GM18505 (cell line): ENCODE measurements around the gene MORN2.

Experiments used
- ATAC-seq: cut with Tn5 transposase; IDR thresholded peaks from one replicate; pipeline ENCODE4 v1.9.1; 2021; ENCODE audit not compliant: unreplicated experiment
- POLR2A ChIP-seq: IDR thresholded peaks from 4 replicates; pipeline ENCODE4 v1.6.1; 2011; ENCODE audit warnings: borderline replicate concordance; ENCODE audit not compliant: insufficient read depth, insufficient read length; ENCODE audit errors: extremely low read depth

Gene MORN2

GRCh38 chr2:38909872-38910271 lies 34.1 kb downstream of the MORN2 start:
- TF ChIP-seq POLR2A = no peak
- no peak for ATAC-seq

- ATAC-seq = no peak
- no peak for TF ChIP-seq POLR2A
Observed at GRCh38 chr2:38911191-38911590, 35.4 kb downstream of the MORN2 start.

- TF ChIP-seq POLR2A = no peak
- no peak for ATAC-seq
Observed at GRCh38 chr2:38912619-38913018, 36.8 kb downstream of the MORN2 start.

GRCh38 chr2:38922389-38922788 lies 46.6 kb downstream of the MORN2 start:
- ATAC-seq = no peak
- TF ChIP-seq POLR2A = no peak

- no peak for TF ChIP-seq POLR2A
- ATAC-seq = no peak
Observed at GRCh38 chr2:38922902-38923301, 47.1 kb downstream of the MORN2 start.

- ATAC-seq = no peak
- no peak for TF ChIP-seq POLR2A
Observed at GRCh38 chr2:38925982-38926381, 50.2 kb downstream of the MORN2 start.

- TF ChIP-seq POLR2A = no peak
- ATAC-seq = no peak
Observed at GRCh38 chr2:38930600-38930999, 54.8 kb downstream of the MORN2 start.
